AG09319 (cell line): ENCODE measurements around the gene NUB1.
"Not testable (repeated sequence)": the region's sequence is repeated elsewhere in the genome, so short reads cannot be mapped to it uniquely, and the experiment has no call there.

Experiments
- DNase-seq: peaks from one replicate; pipeline ENCODE4 v3.0.0-alpha.2; 2010; ENCODE audit warnings: low read depth; ENCODE audit errors: extremely low read depth
- CTCF ChIP-seq: IDR thresholded peaks from 2 replicates; pipeline ENCODE4 v1.5.1; 2011; ENCODE audit warnings: low read depth, mild to moderate bottlenecking, inconsistent platforms, low read length, moderate library complexity

Gene NUB1

DNA sequence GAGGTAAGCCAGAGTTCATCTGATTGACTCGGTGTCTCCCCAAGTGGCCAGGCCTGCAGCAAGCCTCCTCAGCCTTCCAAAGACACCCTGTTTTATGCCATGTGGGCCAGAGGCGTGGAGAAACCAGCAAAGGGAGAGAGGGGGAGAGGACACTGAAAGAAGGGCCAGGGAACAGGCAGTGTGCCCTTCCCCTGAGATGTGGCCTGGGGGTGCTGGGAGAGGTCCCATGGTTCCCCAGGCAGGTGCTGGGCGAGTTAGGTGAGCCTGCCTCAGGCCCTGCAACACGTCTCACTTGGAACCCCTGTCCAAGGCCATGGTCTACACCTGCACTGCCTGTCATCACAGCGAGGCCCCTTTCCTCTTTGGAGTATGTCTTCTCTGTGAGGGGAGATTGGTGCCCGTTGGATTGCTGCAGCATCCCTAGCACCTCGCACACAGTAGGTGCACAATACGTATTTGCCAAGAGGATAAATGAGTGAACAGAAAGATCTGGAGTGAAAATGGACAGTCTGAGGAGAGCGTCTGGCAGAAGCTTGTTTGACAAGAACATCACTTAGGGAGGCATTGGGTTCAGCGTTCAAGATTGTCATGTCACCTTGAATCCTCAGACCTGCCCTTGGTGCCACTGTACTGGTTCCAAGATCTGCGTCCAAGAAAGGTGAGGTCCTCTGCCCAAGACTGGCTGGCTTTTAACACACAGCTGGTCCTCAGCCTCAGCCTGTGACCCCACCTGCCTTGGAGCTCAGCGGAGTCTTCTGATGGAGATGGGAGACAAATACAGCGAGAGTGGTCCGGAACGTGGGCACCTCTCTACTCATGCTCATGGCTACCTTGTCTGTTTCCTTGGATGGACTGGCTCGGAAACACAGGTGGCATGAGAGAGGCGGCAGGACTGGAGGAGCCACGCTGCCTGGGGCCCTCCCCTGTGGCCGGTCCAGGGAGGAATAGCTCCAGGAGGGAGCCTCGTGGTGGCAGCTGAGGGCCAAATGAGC lies 39.8 kb upstream of the NUB1 start:
- TF ChIP-seq CTCF, result no peak
- DNase-seq, result no peak

GRCh38 chr7:151304251-151304650 lies 37.4 kb upstream of the NUB1 start:
- not testable (repeated sequence) for DNase-seq

DNA sequence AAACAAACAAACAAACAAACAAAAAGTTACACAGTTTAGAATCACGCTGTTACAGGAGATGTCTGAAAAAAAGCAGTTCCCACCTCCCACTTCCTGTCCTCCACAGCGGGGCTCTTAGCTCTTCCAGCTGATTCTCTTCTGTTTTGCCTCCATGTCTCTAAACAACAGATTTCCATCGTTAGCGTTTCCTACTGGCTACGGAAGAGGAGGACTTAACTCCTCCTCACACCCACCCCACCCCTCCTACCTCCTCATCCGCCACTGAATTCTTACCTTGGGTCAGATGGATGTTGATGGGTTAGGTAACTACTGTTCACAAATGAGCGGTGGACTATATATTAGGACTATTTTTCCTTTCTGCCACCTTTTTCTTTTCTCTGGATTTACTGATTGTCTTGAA lies 36.8 kb upstream of the NUB1 start:
- DNase-seq, result no peak
- no peak for TF ChIP-seq CTCF

GRCh38 chr7:151306374-151306773 lies 35.2 kb upstream of the NUB1 start:
- no peak for TF ChIP-seq CTCF
- DNase-seq, result no peak

GRCh38 chr7:151306860-151307259 lies 34.8 kb upstream of the NUB1 start:
- no peak for DNase-seq
- TF ChIP-seq CTCF, result no peak

DNA sequence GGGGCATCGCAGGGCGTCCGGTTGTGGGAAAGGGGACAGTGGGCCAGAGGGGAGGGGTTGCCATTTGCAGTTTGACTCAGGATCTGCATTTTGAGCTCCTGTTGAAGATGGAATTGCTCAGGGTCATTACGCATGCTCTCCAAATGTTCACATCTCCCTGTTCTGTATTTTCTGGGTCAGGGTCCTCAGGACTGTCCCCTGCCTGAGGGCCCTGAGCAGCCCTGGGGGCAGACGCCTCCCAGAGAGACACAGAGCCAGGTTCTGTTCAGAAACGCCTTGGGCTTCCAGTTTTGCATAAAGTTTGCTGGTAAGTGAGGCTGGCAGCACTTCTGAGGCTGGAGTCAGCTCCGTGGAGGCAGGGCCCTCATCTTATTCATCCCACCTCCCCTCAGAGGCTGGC lies 34.1 kb upstream of the NUB1 start:
- no peak for TF ChIP-seq CTCF
- DNase-seq, result no peak

DNA sequence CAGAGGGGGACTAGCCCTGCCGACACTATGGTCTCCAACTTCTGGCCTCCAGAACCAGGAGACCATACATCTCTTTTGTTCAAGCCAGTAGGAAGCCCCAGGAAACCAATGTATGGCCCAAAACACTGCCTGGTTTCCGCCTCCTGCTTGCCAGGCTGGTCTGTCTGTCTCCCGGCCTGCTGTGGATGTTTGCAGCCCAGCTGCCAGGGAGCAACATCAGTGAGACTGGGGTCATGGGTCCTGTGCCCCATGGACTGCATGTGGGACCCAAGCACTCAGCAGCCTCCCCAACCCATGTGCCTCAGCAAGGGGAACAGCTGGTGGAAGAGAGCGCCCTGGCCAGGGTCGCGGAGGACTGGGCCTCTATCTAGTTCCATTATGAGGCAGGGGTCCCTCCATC lies 33.4 kb upstream of the NUB1 start:
- no peak for DNase-seq
- TF ChIP-seq CTCF, result no peak

DNA sequence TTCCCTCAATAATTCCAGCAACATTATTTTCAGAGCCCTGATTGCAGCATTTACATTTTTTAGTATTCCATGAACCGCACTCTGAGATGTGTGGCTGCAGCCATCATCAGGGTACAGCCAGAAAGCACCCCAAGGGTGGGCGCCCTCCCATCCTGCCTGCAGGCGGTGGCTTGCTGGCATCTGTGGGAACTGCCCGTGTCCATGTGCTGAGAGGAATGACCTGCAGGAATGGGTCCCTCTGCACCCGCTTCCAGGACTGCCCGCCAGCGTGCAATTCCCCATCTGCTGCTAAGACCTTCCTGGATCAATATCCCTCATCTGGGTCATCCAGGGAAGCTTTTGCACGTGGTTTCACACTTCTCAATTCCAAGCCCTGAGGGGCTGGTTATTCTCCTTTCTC lies 32.8 kb upstream of the NUB1 start:
- no peak for TF ChIP-seq CTCF
- no peak for DNase-seq
